ENCODE data around the gene RCL1.

GRCh38 chr9:4842213-4842612 is 49.5 kb downstream of the RCL1 start:
- TF ChIP-seq YY1 (IDR thresholded peaks at IDR 0.05; ENCODE audit: insufficient read depth, insufficient read length): no peak
- no peak for TF ChIP-seq ZNF274 (IDR thresholded peaks at IDR 0.05; ENCODE audit: low read depth, low read length)
- TF ChIP-seq SUZ12 (IDR thresholded peaks at IDR 0.05; ENCODE audit: extremely low read depth, insufficient read depth, insufficient read length): no peak

Measured in NT2/D1 (cell line).